OCI-LY7 (cell line): ENCODE results near the gene KIF22.
"Not testable (repeated sequence)": the region's sequence is repeated elsewhere in the genome, so short reads cannot be mapped to it uniquely, and the experiment has no call there.

ENCODE experiments used
- CTCF ChIP-seq: fragments of 200-600 bp; sonication (generic); conservative IDR thresholded peaks from 2 replicates; pipeline ENCODE4 v1.5.1; 2014; ENCODE audit warnings: mild to moderate bottlenecking, antibody characterized with exemption, low read length, moderate library complexity, mixed read lengths
- EZH2phosphoT487 ChIP-seq: fragments of 200-600 bp; sonication (generic); IDR thresholded peaks from 2 replicates; pipeline ENCODE4 v1.6.1; 2018; ENCODE audit warnings: low read depth, borderline replicate concordance, mild to moderate bottlenecking, mixed run types, antibody characterized with exemption, low read length, moderate library complexity, mixed read lengths

DNA sequence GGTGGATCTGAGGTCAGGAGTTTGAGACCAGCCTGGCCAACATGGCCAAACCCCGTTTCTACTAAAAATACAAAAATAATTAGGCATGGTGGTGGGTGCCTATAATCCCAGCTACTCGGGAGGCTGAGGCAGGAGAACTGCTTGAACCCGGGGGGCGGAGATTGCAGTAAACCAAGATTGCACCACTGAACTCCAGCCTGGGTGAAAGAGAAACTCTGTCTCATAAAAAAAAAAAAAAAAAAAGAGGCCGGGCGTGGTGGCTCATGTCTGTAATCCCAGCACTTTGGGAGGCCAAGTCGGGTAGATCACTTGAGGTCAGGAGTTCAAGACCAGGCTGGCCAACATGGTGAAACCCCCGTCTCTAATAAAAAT is 29.3 kb upstream of the KIF22 start:
- not testable (repeated sequence) for TF ChIP-seq CTCF, EZH2phosphoT487
